Endodermal cell (in vitro differentiated cells): ENCODE data around the gene EVL. TPM values are rescaled to one million over a fixed set of nuclear protein-coding genes. Genes with fewer than 3 reads are reported as not detected.

Source experiments
- DNase-seq: peaks from one replicate; pipeline ENCODE4 v3.0.0-alpha.2; 2017
- H3K27ac ChIP-seq: 2 replicates; pipeline ENCODE4 v1.5.1; 2013; ENCODE audit warnings: mild to moderate bottlenecking, low read depth, low read length, moderate library complexity
- H3K27me3 ChIP-seq: 2 replicates; pipeline ENCODE4 v1.6.1; 2013; ENCODE audit warnings: mild to moderate bottlenecking, low read length, moderate library complexity; ENCODE audit not compliant: insufficient read depth, control insufficient read depth, poor library complexity, severe bottlenecking
- H3K36me3 ChIP-seq: 2 replicates; pipeline ENCODE4 v1.7.0; 2013; ENCODE audit warnings: mild to moderate bottlenecking, low read length, moderate library complexity; ENCODE audit not compliant: control insufficient read depth, insufficient read depth
- H3K4me1 ChIP-seq: one replicate; pipeline ENCODE4 v1.7.0; 2013; ENCODE audit warnings: low read length; ENCODE audit not compliant: control insufficient read depth, insufficient read depth
- H3K4me3 ChIP-seq: 2 replicates; pipeline ENCODE4 v1.5.1; 2013; ENCODE audit warnings: mild to moderate bottlenecking, low read length, moderate library complexity
- H3K9ac ChIP-seq: 2 replicates; pipeline ENCODE4 v1.6.1; 2013; ENCODE audit warnings: mild to moderate bottlenecking, low read length, moderate library complexity; ENCODE audit not compliant: poor library complexity, severe bottlenecking; ENCODE audit errors: extremely low read depth
- H3K9me3 ChIP-seq: 2 replicates; pipeline ENCODE4 v1.6.1; 2013; ENCODE audit warnings: mild to moderate bottlenecking, low read length, moderate library complexity; ENCODE audit not compliant: control insufficient read depth
- H3K27ac Mint-ChIP-seq: 2 replicates; pipeline ENCODE4 v1.8.0; 2020; ENCODE audit warnings: mixed read lengths
- H3K27me3 Mint-ChIP-seq: 2 replicates; pipeline ENCODE4 v1.8.0; 2021; ENCODE audit warnings: mild to moderate bottlenecking, mixed read lengths; ENCODE audit not compliant: insufficient read depth
- H3K36me3 Mint-ChIP-seq: 2 replicates; pipeline ENCODE4 v1.8.0; 2020; ENCODE audit warnings: low read depth, mixed read lengths
- H3K4me1 Mint-ChIP-seq: 2 replicates; pipeline ENCODE4 v1.8.0; 2020; ENCODE audit warnings: mixed read lengths
- H3K4me3 Mint-ChIP-seq: 2 replicates; pipeline ENCODE4 v1.8.0; 2020; ENCODE audit warnings: mild to moderate bottlenecking, moderate library complexity, mixed read lengths
- H3K9me3 Mint-ChIP-seq: 2 replicates; pipeline ENCODE4 v1.8.0; 2020; ENCODE audit warnings: mild to moderate bottlenecking, mixed read lengths
- CTCF ChIP-seq: fragments of 200-600 bp; sonication (generic); conservative IDR thresholded peaks from 2 replicates; pipeline ENCODE4 v1.5.0; 2021; ENCODE audit warnings: antibody characterized with exemption, mild to moderate bottlenecking
- WGBS, 2 experiments: methylation state at CpG; one replicate each; pipeline versions ENCODE4 v1.1.5 to v1.1.7; 2013; ENCODE audit warnings: missing lambda C conversion rate in 2 of 2, mixed read lengths in 1 of 2; ENCODE audit not compliant: insufficient coverage in 1 of 2, insufficient read length in 1 of 2; 5-methylcytosine and 5-hydroxymethylcytosine counted together
- total RNA-seq, 2 donors: library from RNA; stranded (reverse); fragmentation: NEBNext Ultra II Directional in 1 of 2; extraction: Animal tissue kit (Norgen Biotek cat#: 25700) in 1 of 2; gene quantifications; 2 replicates in 1 of 2; 3 replicates in 1 of 2; pipeline ENCODE4 v1.2.1, GENCODE V29; 2021

The EVL gene
- total RNA-seq, 2 donors from 2014 or later, result 61.1 to 71.3 TPM

GRCh38 chr14:100076606-100077005 lies 11.4 kb downstream of the EVL start:
- no peaks in the 10 kb centered on the region for H3K9me3 Mint-ChIP-seq
- H3K27ac Mint-ChIP-seq, result no peak overlapping the region
- no peak overlapping the region for H3K4me3 Mint-ChIP-seq
- Histone ChIP-seq H3K9me3 (no peaks in the 10 kb centered on the region), H3K27me3 (no peaks in the 10 kb centered on the region), H3K36me3 (no peaks in the 10 kb centered on the region), H3K9ac (no peak overlapping the region), H3K4me3 (no peak overlapping the region), H3K27ac (no peak overlapping the region), H3K4me1 (no peaks in the 10 kb centered on the region)
- H3K27me3 Mint-ChIP-seq, result no peaks in the 10 kb centered on the region
- no peak for DNase-seq
- WGBS, 2 experiments, result 95 to 97% methylated on average over 5 to 7 of the region's 7 CpGs
- TF ChIP-seq CTCF, result no peak
- H3K4me1 Mint-ChIP-seq, result peaks cover 22% of the 10 kb centered on the region
- no peaks in the 10 kb centered on the region for H3K36me3 Mint-ChIP-seq

- no peak for TF ChIP-seq CTCF
- Histone ChIP-seq H3K27ac (no peak overlapping the region), H3K4me3 (no peak overlapping the region), H3K27me3 (no peaks in the 10 kb centered on the region), H3K36me3 (no peaks in the 10 kb centered on the region), H3K4me1 (no peaks in the 10 kb centered on the region), H3K9ac (no peak overlapping the region), H3K9me3 (no peaks in the 10 kb centered on the region)
- no peaks in the 10 kb centered on the region for H3K36me3 Mint-ChIP-seq
- no peak overlapping the region for H3K27ac Mint-ChIP-seq
- no peaks in the 10 kb centered on the region for H3K27me3 Mint-ChIP-seq
- H3K9me3 Mint-ChIP-seq, result no peaks in the 10 kb centered on the region
- peaks cover 22% of the 10 kb centered on the region for H3K4me1 Mint-ChIP-seq
- WGBS, 2 experiments, result 96 to 98% methylated on average over 9 of the region's 9 CpGs
- H3K4me3 Mint-ChIP-seq, result no peak overlapping the region
- DNase-seq, result no peak
Observed at GRCh38 chr14:100077441-100077840, 12.2 kb downstream of the EVL start.

GRCh38 chr14:100078216-100078803 lies 13.1 kb downstream of the EVL start:
- Histone ChIP-seq H3K9ac (no peak overlapping the region), H3K4me1 (no peaks in the 10 kb centered on the region), H3K4me3 (no peak overlapping the region), H3K27ac (no peak overlapping the region), H3K27me3 (no peaks in the 10 kb centered on the region), H3K9me3 (no peaks in the 10 kb centered on the region), H3K36me3 (no peaks in the 10 kb centered on the region)
- no peak overlapping the region for H3K4me3 Mint-ChIP-seq
- no peaks in the 10 kb centered on the region for H3K27me3 Mint-ChIP-seq
- no peak for TF ChIP-seq CTCF
- H3K9me3 Mint-ChIP-seq, result no peaks in the 10 kb centered on the region
- H3K36me3 Mint-ChIP-seq, result no peaks in the 10 kb centered on the region
- no peak overlapping the region for H3K27ac Mint-ChIP-seq
- DNase-seq, result no peak
- peaks cover 22% of the 10 kb centered on the region for H3K4me1 Mint-ChIP-seq
- 91 to 96% methylated on average over 6 to 10 of the region's 10 CpGs for WGBS, 2 experiments
